GM18507 (cell line): ENCODE measurements around the gene TAF3.
"Not testable (repeated sequence)": the region's sequence is repeated elsewhere in the genome, so short reads cannot be mapped to it uniquely, and the experiment has no call there.

Experiments
- DNase-seq: peaks from one replicate; pipeline ENCODE4 v3.0.0; 2011; ENCODE audit warnings: low read depth; ENCODE audit not compliant: insufficient read length; ENCODE audit errors: extremely low spot score
- FAIRE-seq: peaks from 2 replicates; lab custom pipeline; 2011; peaks lifted over from hg19 to GRCh38; lab: Jason Lieb, UNC

Gene TAF3

GRCh38 chr10:7810443-7810842 is 7.9 kb upstream of the TAF3 start:
- DNase-seq = no peak
- no peak for FAIRE-seq

- FAIRE-seq (no peak), DNase-seq (no peak)
These were observed 7.3 kb upstream of the TAF3 start for GRCh38 chr10:7811000-7811399.

- not testable (repeated sequence) for FAIRE-seq, DNase-seq
These were observed 6.6 kb upstream of the TAF3 start for GRCh38 chr10:7811743-7812142.

GRCh38 chr10:7813481-7813880 is 4.8 kb upstream of the TAF3 start:
- DNase-seq (no peak), FAIRE-seq (no peak)

GRCh38 chr10:7817576-7817975 is 729 bp upstream of the TAF3 start:
- FAIRE-seq = no peak
- no peak for DNase-seq

GRCh38 chr10:7817984-7818294 is 366 bp upstream of the TAF3 start:
- FAIRE-seq (no peak), DNase-seq (no peak)

- no peak for DNase-seq
- FAIRE-seq = no peak
These were observed 786 bp downstream of the TAF3 start for GRCh38 chr10:7819121-7819460.

- DNase-seq = no peak
- FAIRE-seq = no peak
These were observed 5.9 kb downstream of the TAF3 start for GRCh38 chr10:7824251-7824650.

- no peak for DNase-seq
- FAIRE-seq = no peak
These were observed 8.7 kb downstream of the TAF3 start for GRCh38 chr10:7826971-7827370.

- no peak for FAIRE-seq
These were observed 11.1 kb downstream of the TAF3 start for GRCh38 chr10:7829289-7829834.

DNA sequence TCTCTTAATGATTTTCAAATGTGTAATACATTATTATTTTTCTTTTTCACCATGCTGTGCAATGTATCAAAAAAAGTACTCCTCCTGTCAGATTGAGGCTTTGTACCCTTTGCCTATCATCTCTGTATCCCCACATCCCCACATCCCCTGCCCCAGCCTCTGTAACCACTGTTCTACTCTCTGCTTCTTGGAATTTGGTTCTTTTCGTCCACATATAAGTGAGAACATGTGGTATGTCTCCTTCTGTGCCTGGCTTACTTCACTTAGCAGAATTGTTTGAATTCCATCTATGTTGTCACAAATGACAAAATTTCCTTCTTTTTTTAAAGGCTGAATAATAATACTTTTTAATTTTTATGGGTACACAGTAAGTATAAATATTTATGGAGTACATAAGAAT is 13.8 kb downstream of the TAF3 start:
- no peak for FAIRE-seq
- DNase-seq = no peak

More at GRCh38 chr10:7829289-7829834, 11.1 kb downstream of the TAF3 start:
- no peak for DNase-seq

- FAIRE-seq = no peak
- no peak for DNase-seq
These were observed 14.9 kb downstream of the TAF3 start for GRCh38 chr10:7833210-7833609.

DNA sequence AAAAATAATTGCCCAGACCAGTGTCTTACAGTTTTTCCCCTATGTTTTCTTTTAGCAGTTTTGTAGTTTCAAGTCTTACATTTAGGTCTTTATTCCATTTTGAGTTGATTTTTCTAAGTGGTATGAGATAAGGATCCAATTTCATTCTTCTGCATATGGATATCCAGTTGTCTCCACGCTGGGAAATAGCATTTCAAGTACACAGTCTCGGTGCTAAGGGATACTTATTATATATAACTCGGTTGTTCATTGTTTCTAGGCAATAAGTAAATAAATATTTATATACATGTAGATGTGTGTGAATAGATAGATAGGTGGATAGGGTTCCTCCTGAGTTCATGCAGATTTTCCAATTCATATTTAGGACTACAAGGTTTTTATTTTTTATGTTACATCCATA is 16.0 kb downstream of the TAF3 start:
- no peak for FAIRE-seq

GRCh38 chr10:7836571-7836970 is 18.3 kb downstream of the TAF3 start:
- no peak for DNase-seq
- no peak for FAIRE-seq

More for the DNA sequence above, 16.0 kb downstream of the TAF3 start:
- no peak for DNase-seq

GRCh38 chr10:7846591-7846990 is 28.3 kb downstream of the TAF3 start:
- FAIRE-seq (no peak), DNase-seq (no peak)

DNA sequence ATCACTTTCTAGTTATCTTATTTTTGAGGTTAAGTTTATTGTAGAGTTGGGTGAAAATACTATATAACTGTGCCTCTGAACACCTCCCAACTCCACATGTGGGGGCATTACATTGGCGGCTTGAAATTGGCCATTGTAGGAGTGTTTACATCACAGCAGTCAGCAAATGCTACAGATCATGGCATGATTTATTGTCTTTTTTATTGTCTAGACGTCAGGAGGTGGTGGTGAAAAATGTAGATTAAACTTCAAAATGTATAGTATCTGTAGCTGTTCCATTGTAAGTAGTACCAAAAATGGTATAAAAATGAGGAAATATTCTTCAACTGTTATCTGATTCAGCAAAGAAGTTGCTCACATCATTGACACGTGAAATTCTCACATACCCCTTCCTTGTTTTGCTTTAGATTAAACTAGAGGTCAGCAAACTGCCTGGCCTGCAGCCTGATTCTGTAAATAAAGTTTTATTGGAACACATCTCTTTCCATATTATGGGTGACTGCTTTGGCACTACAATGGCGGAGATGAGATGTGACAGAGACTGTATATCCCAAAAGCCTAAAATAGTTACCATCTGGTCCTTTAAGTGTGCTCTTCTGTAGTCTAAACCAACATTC is 35.0 kb downstream of the TAF3 start:
- FAIRE-seq (no peak), DNase-seq (no peak)

- no peak for FAIRE-seq
- DNase-seq = no peak
These were observed 35.6 kb downstream of the TAF3 start for GRCh38 chr10:7853890-7854289.

GRCh38 chr10:7855205-7855604 is 36.9 kb downstream of the TAF3 start:
- DNase-seq (no peak), FAIRE-seq (no peak)

GRCh38 chr10:7856678-7857077 is 38.4 kb downstream of the TAF3 start:
- DNase-seq (no peak), FAIRE-seq (no peak)

- FAIRE-seq = no peak
- DNase-seq = no peak
These were observed 39.0 kb downstream of the TAF3 start for GRCh38 chr10:7857262-7857661.

DNA sequence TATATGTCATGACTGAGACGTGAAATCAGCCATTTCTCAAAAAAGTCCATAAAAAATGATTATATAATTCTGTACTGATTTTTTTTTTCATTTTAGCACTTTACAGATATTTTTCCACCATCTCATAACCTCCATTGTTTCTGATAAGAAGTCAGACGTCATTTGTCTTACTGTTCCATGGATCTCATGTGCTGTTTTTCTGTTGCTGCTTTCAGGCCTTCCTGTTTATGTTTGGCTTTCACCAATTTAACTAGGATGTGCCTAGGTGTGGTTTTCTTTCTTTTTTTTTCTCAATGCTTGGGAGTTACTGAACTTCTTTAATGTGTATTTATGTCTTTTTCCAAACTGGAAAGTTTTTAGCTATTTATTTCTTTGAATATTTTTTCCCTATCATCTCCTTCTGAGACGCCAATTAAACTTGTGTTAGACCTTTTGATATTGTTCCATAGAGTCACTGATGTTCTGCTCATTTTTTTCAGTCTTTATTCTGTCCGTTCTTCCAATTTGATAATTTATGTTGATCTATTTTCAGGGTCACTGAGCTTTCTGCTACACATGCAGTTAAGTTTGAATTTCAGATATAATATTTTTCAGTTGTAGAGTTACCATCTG is 43.3 kb downstream of the TAF3 start:
- DNase-seq (no peak), FAIRE-seq (no peak)

DNA sequence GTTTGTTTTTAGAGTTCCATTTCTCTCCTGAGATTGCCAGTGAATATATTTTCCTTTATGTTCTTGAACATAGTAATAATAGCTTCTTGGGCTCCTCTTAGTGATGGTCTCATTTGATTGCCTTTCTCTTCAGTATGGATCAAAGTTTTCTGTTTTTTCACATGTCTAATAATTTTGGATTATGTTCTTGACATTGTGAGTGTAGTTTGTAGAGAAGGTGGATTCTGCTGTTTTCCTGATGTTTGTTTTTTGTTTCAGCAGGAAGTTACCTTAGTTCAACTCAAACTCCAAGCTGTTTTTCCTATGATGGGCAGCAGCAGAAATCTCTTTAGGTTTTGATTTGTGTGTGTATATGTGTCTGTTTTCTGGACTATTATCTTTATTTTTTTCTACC is 43.8 kb downstream of the TAF3 start:
- no peak for FAIRE-seq

More for the DNA sequence above, 43.8 kb downstream of the TAF3 start:
- DNase-seq = no peak
